NB4 (cell line): ENCODE measurements around the gene BAG1.

Experiments
- DNase-seq: peaks from one replicate; pipeline ENCODE4 v3.0.0; 2010; ENCODE audit warnings: low read depth
- H3K4me3 ChIP-seq: one replicate; pipeline ENCODE4 v1.5.1; 2011; ENCODE audit warnings: mild to moderate bottlenecking, low read depth, low read length, moderate library complexity
- MYC ChIP-seq: IDR thresholded peaks from 2 replicates; pipeline ENCODE4 v1.6.1; 2011; ENCODE audit warnings: low read depth, low read length
- POLR2A ChIP-seq: IDR thresholded peaks from 2 replicates; pipeline ENCODE4 v1.6.1; 2011; ENCODE audit warnings: mild to moderate bottlenecking; ENCODE audit not compliant: insufficient read length; ENCODE audit errors: extremely low read depth
- TF ChIP-seq, protein P1 (sequence below): IDR thresholded peaks from one replicate; pipeline ENCODE4 v1.5.1; 2012; ENCODE audit warnings: low read depth, low read length
- TF ChIP-seq, protein P2 (sequence below): IDR thresholded peaks from 2 replicates; pipeline ENCODE4 v1.6.1; 2011; ENCODE audit warnings: low read depth, low read length

The BAG1 gene

DNA sequence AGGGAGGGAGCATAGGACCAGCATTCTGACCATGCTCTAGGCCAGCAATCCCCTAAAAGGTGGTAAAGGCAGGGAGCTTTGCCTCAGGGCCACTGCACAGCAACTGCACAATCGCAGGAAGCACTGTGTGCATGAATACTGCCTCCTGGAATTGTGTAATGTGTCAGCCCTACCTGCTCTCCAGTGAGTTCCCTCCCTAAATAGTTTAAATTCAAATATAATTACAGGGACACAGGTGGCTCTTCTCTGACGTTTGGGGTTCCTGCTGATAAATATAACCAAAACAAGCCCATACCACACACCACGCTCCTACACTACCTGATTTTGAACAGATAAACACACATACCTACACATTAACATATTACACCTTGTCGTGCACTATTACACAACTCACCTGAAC lies 9.0 kb downstream of the BAG1 start:
- TF ChIP-seq, protein P1, sequence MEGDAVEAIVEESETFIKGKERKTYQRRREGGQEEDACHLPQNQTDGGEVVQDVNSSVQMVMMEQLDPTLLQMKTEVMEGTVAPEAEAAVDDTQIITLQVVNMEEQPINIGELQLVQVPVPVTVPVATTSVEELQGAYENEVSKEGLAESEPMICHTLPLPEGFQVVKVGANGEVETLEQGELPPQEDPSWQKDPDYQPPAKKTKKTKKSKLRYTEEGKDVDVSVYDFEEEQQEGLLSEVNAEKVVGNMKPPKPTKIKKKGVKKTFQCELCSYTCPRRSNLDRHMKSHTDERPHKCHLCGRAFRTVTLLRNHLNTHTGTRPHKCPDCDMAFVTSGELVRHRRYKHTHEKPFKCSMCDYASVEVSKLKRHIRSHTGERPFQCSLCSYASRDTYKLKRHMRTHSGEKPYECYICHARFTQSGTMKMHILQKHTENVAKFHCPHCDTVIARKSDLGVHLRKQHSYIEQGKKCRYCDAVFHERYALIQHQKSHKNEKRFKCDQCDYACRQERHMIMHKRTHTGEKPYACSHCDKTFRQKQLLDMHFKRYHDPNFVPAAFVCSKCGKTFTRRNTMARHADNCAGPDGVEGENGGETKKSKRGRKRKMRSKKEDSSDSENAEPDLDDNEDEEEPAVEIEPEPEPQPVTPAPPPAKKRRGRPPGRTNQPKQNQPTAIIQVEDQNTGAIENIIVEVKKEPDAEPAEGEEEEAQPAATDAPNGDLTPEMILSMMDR: no peak
- TF ChIP-seq MYC (no peak), POLR2A (no peak)
- TF ChIP-seq, protein P2, sequence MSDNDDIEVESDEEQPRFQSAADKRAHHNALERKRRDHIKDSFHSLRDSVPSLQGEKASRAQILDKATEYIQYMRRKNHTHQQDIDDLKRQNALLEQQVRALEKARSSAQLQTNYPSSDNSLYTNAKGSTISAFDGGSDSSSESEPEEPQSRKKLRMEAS: no peak
- no peak overlapping the region for H3K4me3 ChIP-seq
- DNase-seq: no peak

DNA sequence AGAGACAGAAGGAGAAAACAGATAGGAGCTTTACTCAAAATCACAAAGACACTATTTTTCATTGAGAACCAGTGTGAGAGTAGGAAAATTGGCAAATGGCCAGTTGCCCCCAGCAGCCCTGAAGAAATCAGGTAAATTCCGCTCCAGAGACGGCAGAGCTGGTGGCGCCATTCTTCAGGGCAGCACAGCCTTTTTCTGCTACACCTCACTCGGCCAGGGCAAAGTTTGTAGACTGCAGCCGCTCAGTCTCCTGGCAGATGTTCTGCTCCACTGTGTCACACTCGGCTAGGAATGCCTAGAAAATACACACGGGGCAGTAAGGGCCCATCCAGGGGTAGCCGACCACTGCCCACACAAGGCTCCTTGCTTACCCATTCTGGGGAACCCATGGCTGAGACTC lies 9.5 kb downstream of the BAG1 start:
- TF ChIP-seq, protein P1: no peak
- TF ChIP-seq, protein P2: no peak
- TF ChIP-seq POLR2A (no peak), MYC (no peak)
- DNase-seq: no peak
- no peak overlapping the region for H3K4me3 ChIP-seq

DNA sequence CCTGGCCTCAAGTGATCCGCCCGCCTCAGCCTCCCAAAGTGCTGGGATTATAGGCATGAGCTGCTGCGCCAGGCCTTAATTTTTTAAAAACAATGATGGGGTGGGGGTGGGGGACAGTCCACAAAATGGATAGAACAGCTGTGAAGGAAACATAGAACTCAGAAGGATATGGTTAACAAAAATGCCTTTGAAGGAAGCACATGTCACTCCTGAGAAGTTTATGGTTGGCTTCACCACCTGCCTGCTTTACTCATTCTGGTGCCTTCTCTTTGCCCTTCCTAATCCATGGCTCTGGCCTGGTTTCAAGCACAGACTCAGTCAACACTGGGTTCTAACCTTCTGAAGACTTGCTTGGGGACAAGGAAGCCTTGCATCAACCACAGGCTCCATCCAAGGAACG lies 10.3 kb downstream of the BAG1 start:
- H3K4me3 ChIP-seq: no peak overlapping the region
- TF ChIP-seq MYC (no peak), POLR2A (no peak)
- TF ChIP-seq, protein P2: no peak
- TF ChIP-seq, protein P1: no peak
- no peak for DNase-seq

DNA sequence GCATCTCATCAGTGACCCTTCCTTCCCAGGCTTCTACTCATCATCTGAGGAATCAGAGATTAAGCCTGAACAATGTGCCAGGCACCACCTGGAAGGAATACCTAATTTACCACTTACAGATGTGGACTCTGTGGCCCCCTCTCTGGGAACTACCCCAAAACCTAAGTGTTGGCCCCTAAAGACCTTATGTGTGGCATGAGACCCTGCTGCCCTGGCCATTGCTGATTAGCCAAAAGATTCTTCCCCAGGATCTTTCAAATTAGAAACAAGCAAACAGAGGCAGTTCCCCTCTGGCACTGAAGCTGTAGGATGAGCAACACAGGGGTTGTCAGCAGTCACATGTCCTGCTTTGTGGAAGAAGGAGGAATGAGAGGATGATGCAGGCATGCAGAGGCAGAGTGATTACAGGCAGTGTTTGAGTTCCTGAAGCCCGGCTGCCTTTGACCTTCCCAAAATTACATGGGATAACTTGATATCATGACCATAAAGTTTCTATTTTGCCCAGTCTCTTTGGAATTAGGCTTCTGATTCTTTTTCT lies 14.0 kb downstream of the BAG1 start:
- TF ChIP-seq POLR2A: peak; percentile 22
- TF ChIP-seq, protein P2: no peak
- DNase-seq: no peak
- no peak overlapping the region for H3K4me3 ChIP-seq

DNA sequence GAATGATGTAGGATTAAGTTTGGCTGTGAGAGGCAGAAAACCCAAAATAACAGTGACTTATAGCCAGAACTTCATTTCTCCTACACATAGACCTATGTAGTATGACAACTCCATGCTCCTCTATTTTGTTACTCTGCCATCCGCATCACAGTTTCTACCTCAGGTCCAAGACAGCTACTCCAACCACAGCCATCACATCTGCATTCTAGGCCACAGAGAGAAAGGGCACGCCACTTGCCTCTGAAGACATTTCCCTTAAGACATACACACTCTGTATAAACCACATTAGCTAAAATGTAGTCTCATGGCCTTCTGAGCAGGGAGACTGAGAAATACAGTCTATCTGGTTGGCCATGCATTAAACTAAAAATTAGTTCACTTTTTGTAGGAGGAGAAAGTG lies 14.5 kb downstream of the BAG1 start:
- H3K4me3 ChIP-seq: no peak overlapping the region
- no peak for DNase-seq
- TF ChIP-seq POLR2A (no peak), MYC (no peak)
- TF ChIP-seq, protein P1: no peak
- TF ChIP-seq, protein P2: no peak

DNA sequence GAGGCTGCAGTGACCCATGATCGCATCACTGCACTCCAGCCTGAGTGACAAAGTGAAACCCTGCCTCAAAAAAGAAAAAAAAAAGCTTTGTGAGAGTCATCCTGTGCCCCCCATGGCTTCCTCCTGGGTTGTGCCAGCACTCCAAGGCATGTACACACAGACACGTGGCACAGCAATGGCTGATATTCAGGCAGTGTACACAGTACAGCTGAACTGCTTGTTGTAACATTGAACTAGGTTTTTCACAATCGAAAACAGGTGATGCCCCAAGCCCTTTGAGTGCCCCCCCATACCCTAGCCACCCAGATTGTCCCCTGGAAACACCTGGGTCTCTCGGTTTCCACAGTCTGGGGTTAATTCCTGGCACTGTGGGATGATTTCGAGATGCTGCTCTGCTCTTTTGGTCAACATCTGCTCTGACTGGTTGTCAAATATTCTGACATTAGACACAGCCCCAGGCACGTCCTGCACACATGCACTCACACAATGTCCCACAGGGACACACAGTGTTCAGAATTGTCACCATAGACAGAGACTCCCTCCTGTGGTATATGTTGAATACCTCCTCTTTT lies 15.3 kb downstream of the BAG1 start:
- H3K4me3 ChIP-seq: no peak overlapping the region
- TF ChIP-seq, protein P1: no peak
- peak; percentile 36 for DNase-seq
